Measurements from ENCODE around the gene AKAP7.
A peak's percentile ranks its signal among the peaks of the same experiment; 100 is the strongest.

Gene AKAP7

DNA sequence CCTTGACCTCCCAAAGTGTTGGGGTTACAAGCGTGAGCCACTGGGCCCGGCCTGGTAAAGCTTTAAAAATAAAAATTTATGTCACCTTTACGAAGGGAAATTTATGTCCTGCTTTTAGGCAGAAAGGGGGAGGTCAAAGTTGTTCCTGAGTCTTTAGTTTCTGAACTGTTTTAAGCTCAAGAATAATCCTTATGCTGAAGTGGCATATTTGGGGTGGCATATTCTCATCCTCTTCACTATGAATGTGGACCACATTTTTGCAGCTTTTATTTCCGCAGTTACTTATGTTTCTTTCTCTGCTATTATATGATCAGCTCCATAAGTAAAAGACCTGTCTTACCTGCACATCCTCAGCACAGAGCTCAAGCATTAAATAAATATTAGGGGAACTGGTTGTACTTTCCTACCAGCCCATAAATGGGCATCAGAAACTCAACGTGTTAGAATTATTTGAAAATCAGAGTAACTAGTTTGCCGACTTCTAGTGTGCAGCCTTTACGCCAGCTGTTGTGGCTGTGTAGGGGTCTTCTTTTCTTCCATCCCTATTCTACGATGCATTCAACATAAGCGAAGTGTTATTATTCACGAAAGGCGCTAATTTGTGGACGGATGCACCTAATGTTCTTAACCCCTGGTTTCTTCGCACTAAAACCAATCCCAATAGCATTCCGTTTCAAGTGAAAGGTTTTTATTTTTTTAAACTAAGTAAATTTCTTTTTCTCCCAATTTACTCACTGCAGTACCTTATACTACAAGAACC lies 867 bp upstream of the AKAP7 start:
- no peak for DNase-seq

DNA sequence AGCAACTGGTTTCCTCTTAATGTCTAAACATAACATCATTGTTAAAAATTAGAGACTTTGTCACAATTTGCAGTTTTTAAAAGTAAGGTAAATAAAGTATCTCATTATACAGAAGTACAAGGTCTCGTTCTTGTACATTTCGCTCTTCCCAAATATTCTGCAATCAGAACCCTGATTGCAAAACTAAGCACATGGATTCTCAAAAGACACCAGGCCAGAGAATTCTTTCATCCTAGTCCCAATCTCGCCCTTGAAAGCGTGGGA lies 355 bp upstream of the AKAP7 start:
- no peak for DNase-seq

DNA sequence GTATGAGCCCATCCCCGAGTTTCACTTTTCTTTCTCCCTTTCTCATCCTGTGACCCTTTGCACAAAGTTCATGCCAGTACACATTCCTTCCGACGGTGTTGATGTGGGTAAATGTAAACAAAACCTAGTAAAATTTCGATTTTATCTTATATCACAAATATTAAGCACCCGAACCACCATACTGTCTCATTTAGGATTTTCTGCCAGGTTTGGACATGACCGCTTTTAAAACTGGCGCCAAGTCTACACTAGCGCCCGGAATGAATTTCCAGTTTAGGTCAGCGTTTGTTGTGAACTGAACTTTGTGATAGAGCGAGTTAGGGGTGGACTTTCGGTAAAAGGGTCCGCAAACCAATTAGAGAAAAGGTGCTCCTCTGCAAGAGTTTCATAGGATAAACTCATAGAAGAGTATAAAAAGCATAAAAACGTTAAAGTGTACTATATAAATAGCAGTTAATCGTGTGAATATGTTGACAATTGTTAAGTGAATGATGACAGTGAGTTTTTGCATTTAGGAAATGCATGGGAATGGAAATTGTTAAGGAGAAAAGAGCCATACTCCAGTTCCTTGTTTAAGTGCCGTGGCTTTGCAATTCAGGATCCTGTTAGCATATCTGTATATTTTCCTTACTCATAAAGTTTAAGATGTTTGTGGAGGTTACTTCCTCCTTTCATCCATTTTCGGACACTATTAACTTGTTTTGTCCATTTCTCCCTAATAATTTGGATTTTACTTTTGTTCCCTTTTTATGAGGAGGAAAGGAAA lies 937 bp downstream of the AKAP7 start:
- DNase-seq, result no peak

- no peak for DNase-seq
Observed at GRCh38 chr6:131139599-131139998, 4.3 kb downstream of the AKAP7 start.

DNA sequence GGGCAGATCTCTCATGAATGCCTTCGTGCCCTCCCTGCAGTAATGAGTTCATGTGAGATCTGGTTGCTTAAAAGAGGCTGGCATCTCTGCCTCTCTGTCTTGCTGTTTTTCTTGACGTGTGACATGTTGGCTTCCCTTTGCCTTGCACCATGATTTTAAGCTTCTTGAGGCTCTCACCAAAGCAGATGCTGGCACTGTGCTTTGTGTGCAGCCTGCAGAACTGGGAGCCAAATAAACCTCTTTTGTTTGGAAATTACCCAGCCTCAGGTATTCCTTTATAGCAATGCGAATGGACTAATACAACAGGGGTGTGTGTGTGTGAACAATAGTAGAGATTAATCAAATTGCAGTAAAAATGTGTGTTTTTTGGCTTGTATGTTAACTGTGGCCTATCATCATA lies 8.1 kb downstream of the AKAP7 start:
- DNase-seq, result no peak

- DNase-seq, result no peak
Observed at GRCh38 chr6:131146865-131147264, 11.6 kb downstream of the AKAP7 start.

DNA sequence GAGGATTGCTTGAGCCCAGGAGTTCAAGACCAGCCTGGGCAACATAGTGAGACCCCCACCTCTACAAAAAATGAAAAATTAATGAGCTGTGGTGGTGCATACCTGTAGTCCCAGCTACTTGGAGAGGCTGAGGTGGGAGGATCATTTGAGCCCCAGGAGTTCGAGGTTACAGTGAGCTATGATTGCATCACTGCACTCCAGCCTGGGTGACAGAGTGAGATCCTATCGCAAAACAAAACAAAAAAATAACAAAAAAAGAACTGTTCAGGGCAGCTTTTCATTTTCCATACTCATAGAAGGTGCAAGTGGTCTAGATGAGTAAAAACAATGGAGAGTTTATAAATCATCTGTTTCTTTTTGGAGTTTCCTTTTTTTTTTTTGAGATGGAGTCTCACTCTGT lies 21.1 kb downstream of the AKAP7 start:
- DNase-seq, result no peak

GRCh38 chr6:131159578-131159977 lies 24.3 kb downstream of the AKAP7 start:
- no peak for DNase-seq

GRCh38 chr6:131160254-131160758 lies 25.0 kb downstream of the AKAP7 start:
- no peak for DNase-seq

DNA sequence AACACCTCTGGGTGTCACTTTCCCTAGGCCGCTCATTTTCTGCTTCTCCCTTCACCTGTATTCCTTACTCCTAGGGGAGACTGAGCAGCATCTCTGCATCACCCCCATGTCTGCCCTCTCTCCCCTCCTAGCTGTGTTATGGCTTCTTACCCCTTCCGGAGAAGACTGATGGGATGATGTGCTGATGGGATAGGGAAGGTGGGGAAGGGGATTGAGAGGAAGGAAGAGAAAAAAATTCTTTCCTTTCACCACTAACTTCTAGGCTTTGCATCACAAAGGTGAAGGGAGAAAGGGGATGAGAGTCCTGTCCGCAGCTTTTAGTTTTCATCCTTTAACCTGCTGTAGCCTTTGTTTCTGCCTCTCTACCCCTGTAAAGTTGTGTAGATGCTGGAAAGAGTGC lies 26.7 kb downstream of the AKAP7 start:
- no peak for DNase-seq

- DNase-seq, result no peak
Observed at GRCh38 chr6:131163886-131164285, 28.6 kb downstream of the AKAP7 start.

DNA sequence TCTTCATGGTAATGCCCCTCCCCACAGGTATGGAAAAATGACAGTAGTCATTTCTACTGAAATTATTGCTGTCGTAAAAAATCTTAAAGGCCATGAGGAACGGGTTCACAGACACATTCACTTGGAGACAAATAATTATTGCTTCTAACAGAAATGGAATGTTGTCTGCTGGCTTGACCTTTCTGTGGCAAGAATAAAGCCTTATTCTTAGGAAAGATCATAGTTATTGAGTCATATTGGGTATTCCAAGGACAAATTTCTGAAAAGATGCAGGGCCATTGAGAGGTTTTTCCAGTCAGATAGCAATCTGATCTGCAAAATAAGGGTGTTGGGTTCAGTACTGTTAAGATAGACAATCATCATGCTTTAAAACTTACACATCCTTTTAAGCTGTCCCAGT lies 29.2 kb downstream of the AKAP7 start:
- DNase-seq, result no peak

DNA sequence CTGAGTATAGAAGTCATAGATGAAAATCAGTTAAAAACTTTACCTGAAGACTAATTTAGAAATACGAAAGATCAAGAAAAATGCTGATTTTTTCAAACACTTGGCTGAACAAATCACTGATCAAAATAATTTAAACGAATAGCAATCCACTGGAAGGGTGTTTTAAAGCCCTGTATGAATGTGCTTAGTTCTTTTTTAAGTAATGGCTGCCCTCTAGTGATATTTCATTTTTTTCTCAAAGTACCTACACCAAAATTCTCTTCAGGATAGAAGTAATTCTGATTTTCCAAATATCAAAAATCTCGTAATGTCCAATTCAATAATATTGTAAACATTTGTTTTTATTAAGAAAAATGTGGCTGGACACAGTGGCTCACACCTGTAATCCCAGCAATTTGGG lies 32.5 kb downstream of the AKAP7 start:
- no peak for DNase-seq

DNA sequence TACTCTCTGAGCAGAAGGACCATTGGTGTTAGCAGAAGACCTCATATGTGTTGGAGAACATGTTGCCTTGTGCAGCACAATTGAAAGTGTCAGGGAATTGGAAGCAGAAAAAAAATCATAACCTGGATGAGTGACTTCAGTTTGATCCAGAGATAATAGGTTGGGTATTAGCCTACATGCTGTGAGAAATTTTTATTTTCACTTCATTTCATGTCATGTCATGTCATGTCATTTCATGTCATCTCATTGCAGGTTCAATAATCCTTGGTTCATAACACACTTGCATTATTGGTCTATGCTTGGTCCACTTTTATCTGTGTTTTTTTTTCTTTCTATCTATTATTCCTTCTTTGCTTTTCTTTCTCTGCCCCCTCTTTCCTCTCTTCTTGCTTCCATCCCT lies 34.3 kb downstream of the AKAP7 start:
- no peak for DNase-seq

GRCh38 chr6:131172222-131172621 lies 37.0 kb downstream of the AKAP7 start:
- DNase-seq, result no peak

DNA sequence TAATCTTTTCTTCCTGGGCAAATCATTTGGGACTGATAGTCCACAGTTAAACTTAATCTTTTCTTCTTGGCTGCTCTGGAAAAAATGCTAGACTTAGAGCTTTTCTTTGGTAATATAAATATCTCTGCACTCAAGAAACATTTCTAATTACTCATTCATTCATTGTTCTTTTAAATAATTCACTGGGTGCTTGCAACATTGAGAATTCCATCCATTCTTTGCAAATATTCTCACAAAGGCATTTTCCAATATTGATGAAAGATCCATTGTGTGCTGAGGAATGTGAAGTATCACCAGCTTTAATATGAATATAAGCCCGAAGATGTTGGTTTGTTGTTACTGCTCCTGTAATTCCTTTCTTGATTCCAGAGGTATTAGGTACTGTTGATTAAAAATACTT lies 38.4 kb downstream of the AKAP7 start:
- DNase-seq, result no peak

- DNase-seq, result no peak
Observed at GRCh38 chr6:131175564-131175963, 40.3 kb downstream of the AKAP7 start.

GRCh38 chr6:131177996-131178395 lies 42.7 kb downstream of the AKAP7 start:
- no peak for DNase-seq

DNA sequence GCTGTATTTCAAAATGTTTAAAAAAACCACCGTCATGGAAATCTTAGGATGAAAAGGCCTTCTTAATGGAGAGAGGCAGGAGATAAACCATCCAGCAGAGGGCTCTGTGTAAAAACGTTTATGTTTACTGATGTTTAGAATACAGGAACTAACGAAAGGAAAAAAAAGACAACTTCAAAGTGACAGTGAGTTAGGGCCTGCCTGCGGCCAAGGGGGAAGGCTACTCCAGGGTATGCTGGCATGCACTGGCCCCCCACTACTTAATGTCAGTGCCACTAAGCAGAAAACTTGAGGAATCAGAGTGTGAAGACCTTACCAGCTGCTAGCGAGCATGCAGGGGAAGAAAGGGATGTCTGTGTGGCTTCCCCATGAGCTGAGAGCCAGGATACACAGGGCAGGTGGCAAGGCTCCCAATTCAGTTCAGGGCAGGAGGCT lies 47.7 kb downstream of the AKAP7 start:
- DNase-seq, result peak in 1 of 2 experiments; percentile 50

DNA sequence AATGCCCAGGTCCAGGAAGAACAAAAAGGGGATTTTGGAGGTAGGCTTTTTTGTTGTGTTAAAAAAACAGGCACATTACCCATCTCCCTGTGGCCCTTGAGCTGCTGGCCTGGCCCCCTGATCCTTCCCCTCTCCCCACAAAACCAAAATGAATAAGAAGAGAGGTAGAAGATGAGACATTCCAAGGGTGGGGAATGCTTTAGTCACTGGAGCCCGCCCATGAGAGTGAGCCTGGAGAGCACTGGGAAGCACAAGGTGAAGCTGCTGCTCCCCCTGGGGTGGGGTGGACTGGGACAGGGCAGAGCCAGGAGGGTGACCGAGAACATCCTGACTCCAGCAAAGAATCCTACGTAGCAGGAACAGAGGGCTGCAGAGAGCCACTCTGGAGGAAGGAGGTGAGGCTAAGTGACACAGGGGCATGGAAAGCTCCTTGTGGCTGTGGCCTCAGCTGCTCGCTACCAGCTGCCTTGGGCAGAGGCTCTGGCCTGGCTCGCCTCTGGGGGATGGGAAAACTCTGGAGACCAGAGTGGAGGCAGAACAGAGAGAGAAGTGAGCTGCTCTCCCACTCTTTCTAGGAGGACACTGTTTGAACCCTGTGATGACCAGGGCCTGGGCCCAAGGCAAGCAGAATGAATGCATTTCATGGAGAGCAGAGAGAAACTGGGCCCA lies 48.3 kb downstream of the AKAP7 start:
- DNase-seq, result no peak

- no peak for DNase-seq
Observed at GRCh38 chr6:131191590-131191989, 56.3 kb downstream of the AKAP7 start.

DNA sequence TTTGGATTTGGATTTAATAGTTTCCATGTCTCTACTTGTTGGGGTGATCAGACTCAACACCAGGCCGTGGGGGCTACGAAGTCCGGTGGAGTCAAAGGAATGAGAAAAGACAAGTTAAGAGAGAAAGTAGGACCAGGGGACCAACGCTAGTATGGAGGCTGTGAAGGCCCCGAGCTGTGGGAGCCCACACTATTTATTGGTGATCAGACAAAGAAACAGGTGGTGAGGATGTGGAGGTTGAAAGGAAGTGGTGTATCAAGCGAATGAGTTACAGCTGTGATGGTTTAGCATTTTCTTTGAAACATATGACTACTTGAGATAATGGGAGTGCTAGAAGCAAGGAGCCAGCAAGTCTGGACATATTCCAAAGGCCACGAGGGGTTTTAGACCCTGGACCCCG lies 62.4 kb downstream of the AKAP7 start:
- no peak for DNase-seq

DNA sequence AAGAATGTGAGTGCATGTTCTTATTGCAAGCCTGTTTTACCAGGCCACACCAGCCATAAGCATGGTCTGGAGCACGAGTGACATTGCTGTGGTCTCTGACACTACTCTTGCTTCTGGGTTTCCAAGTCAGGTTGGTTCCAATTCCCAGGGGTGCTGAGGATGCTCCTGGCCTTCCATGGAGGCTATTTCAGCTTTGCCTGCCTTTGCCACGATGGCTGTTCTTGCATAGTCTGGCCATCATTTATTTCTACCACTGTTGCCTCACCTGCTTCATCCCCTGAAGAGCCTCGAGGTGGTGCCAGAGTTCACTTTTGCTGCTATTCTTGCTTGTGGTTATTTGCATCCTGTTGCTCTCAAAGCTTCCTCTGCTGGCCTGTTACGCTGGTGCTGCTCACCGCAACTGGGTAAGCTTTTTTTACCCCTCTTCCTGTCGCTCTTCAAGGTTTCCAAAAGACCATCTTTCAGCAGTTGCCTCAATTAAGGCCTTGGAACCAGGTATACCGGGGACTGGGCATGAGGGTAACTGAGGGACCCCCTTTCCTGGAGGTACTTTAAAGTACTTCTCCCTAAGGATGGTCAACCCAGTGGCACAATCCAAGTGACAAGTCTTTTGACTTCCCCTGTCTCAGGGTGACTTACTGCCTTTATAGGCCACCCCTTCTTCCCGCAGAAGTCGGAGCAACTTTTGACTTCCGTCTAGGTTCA lies 64.5 kb downstream of the AKAP7 start:
- no peak for DNase-seq
